ENCODE measurements around the gene SLC25A18. TPM values are rescaled to one million over a fixed set of nuclear protein-coding genes. Genes with fewer than 3 reads are reported as not detected.

The SLC25A18 gene
- total RNA-seq, 3 donors from 2014 or later = 0.31 to 2.0 TPM; not detected in 1

DNA sequence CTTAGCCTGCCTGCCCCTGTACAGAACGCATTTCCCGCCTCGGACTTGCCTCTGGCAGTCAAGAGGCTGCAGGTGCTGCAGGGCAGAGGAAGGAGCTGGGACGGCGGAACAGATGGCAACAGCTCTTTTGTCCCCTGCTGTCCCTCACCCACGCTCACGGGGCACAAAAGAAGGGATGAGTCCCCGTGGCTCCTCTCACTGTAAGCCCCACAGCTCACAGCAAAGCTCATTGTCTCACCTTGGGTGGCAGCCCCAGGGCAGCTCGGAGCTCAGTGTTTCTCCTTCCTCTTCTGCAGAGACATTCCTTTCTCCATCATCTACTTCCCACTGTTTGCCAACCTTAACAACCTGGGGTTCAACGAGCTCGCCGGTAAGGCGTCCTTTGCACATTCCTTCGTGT, 24.3 kb downstream of the SLC25A18 start:
- DNase-seq = peak in 1 of 3 donors; percentile 27
- no peaks in the 10 kb centered on the region for H3K9me3 ChIP-seq
- intact Hi-C loops (cut with DNase I, micrococcal nuclease) = no loop called here
- no peak for ATAC-seq
- no peaks in the 10 kb centered on the region for H3K4me1 ChIP-seq (ENCODE audit: low read depth)
- TF ChIP-seq, protein P1, sequence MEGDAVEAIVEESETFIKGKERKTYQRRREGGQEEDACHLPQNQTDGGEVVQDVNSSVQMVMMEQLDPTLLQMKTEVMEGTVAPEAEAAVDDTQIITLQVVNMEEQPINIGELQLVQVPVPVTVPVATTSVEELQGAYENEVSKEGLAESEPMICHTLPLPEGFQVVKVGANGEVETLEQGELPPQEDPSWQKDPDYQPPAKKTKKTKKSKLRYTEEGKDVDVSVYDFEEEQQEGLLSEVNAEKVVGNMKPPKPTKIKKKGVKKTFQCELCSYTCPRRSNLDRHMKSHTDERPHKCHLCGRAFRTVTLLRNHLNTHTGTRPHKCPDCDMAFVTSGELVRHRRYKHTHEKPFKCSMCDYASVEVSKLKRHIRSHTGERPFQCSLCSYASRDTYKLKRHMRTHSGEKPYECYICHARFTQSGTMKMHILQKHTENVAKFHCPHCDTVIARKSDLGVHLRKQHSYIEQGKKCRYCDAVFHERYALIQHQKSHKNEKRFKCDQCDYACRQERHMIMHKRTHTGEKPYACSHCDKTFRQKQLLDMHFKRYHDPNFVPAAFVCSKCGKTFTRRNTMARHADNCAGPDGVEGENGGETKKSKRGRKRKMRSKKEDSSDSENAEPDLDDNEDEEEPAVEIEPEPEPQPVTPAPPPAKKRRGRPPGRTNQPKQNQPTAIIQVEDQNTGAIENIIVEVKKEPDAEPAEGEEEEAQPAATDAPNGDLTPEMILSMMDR (IDR thresholded peaks at IDR 0.05) = no peak
- no peak overlapping the region for H3K4me3 ChIP-seq
- peaks cover 4% of the 10 kb centered on the region for H3K36me3 ChIP-seq (ENCODE audit: low read depth)

DNA sequence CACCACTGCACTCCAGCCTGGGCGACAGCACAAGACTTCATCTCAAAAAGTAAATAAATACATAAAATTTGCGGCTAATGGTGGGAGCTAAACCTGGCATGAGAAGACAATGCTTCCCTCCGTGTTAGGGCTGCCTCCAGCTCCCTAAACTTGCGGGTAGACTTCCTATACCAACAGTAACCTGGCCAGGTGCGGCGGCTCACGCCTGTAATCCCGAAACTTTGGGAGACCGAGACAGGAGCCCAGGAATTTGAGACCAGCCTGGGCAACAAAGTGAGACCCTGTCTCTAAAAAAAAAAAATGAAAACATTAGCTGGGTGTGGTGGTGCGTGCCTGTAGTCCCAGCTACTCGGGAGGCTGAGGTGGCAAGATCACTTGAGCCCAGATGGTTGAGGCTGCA, 25.3 kb downstream of the SLC25A18 start:
- TF ChIP-seq, protein P1 (IDR thresholded peaks at IDR 0.05) = no peak
- Histone ChIP-seq H3K4me1 (ENCODE audit: low read depth) (no peaks in the 10 kb centered on the region), H3K4me3 (no peak overlapping the region), H3K9me3 (no peaks in the 10 kb centered on the region), H3K36me3 (ENCODE audit: low read depth) (peaks cover 4% of the 10 kb centered on the region)
- intact Hi-C loops (cut with DNase I, micrococcal nuclease) = no loop called here
- DNase-seq (peak in 1 of 3 donors; percentile 22), ATAC-seq (no peak)

DNA sequence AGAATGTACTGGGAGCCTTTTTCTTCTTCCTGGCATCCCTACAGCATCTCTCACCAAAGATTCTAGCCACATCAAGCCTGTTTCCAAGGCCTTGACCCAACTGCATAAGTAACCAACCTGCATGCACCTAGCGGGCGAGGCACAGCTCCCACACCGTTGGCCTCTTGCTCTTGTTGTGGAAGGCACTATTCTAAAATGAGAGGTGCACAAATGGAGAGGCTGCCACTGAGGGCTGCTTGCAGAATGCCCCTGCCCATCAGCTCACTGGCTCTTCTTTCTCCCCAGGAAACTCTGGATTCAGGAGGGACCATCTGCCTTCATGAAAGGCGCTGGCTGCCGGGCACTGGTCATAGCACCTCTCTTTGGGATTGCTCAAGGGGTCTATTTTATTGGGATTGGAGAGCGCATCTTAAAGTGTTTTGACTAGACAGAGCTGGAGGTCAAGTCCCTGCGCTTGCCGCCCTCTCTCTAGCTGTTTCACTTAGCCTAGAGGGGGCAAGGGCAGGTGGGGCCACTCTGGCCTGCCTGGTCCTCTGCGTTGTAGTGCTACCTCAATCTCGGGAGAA, 26.6 kb downstream of the SLC25A18 start:
- H3K4me3 ChIP-seq = no peak overlapping the region
- intact Hi-C loops (cut with DNase I, micrococcal nuclease) = no loop called here
- no peak for ATAC-seq
- TF ChIP-seq, protein P1 (IDR thresholded peaks at IDR 0.05) = no peak
- DNase-seq = peak in 1 of 3 donors; percentile 25
- H3K4me1 ChIP-seq (ENCODE audit: low read depth) = no peaks in the 10 kb centered on the region
- H3K36me3 ChIP-seq (ENCODE audit: low read depth) = peaks cover 4% of the 10 kb centered on the region
- H3K9me3 ChIP-seq = no peaks in the 10 kb centered on the region

DNA sequence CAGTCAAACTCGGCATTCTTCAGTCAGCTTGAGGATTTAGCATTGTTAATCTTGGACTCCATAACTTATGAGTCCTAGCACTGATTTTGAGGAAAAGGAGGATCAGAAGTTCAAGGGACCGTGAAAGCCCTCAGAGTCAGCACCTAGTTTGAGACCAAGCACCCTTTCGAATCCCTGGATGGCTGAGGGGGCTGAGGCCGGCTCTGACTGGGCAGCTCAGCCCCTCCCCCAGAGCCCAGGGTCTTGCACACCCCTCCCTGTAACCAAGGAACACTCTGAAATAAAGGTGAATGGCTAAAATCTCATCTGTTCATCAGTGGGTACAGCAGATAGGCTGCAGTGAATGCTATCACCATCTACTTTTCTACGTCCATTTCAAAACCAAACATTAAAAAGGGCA, 27.3 kb downstream of the SLC25A18 start:
- TF ChIP-seq, protein P1 (IDR thresholded peaks at IDR 0.05) = no peak
- intact Hi-C loops (cut with DNase I, micrococcal nuclease) = no loop called here
- H3K9me3 ChIP-seq = no peaks in the 10 kb centered on the region
- H3K36me3 ChIP-seq (ENCODE audit: low read depth) = peaks cover 4% of the 10 kb centered on the region
- no peak for ATAC-seq
- peak in 2 of 3 donors; percentile 6 to 11 for DNase-seq
- no peak overlapping the region for H3K4me3 ChIP-seq
- no peaks in the 10 kb centered on the region for H3K4me1 ChIP-seq (ENCODE audit: low read depth)

DNA sequence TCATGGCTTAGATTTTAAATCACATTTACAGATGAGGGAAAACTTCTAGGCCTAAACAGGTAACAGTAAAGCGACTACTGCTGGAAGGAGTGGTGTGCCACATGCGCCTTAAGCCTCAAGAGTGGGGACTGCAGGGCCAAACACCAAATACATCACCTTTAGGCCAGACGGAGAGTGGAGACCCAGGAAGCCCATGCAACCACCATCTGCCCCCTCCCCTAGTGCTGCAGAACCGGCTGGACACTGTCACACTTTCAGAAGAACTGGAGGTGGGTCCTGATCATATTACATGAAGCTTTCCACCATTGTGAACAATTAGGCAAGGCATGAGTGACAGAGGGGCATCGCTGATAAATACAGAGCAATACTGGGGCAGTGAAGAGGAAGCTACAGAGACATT, 28.9 kb downstream of the SLC25A18 start:
- TF ChIP-seq, protein P1 (IDR thresholded peaks at IDR 0.05) = no peak
- ATAC-seq = no peak
- H3K4me1 ChIP-seq (ENCODE audit: low read depth) = no peaks in the 10 kb centered on the region
- no peaks in the 10 kb centered on the region for H3K9me3 ChIP-seq
- no peak overlapping the region for H3K4me3 ChIP-seq
- H3K36me3 ChIP-seq (ENCODE audit: low read depth) = peaks cover 4% of the 10 kb centered on the region
- DNase-seq = peak in 1 of 3 donors; percentile 1
- intact Hi-C loops (cut with DNase I, micrococcal nuclease) = no loop called here

DNA sequence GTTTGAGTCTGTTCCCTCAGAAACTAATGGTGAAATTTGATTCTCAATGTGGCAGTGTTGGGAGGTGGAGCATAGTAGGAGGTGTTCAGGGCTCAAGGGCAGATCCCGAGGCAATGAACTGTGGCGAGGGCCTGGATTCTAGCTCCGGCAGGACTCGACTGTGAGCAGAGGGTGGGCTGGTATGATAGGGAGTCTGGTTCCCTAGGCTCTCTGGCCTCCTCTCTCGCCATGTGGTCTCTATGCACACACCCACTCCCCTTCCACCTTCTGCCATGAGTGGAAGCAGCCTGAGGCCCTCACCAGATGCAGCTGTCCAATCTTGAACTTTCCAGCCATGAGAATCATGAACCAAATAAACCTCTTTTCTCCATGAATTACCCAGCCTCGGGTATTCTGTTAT, 32.9 kb downstream of the SLC25A18 start:
- peak in 1 of 3 donors; percentile 5 for DNase-seq
- peaks cover 1% of the 10 kb centered on the region for H3K36me3 ChIP-seq (ENCODE audit: low read depth)
- H3K4me3 ChIP-seq = no peak overlapping the region
- ATAC-seq = no peak
- TF ChIP-seq, protein P1 (IDR thresholded peaks at IDR 0.05) = no peak
- no peaks in the 10 kb centered on the region for H3K9me3 ChIP-seq
- no peaks in the 10 kb centered on the region for H3K4me1 ChIP-seq (ENCODE audit: low read depth)
- intact Hi-C loops (cut with DNase I, micrococcal nuclease) = no loop called here
